Measurements from ENCODE around the gene KCNJ4.
"Not testable (repeated sequence)": the region's sequence is repeated elsewhere in the genome, so short reads cannot be mapped to it uniquely, and the experiment has no call there.

KCNJ4 gene

DNA sequence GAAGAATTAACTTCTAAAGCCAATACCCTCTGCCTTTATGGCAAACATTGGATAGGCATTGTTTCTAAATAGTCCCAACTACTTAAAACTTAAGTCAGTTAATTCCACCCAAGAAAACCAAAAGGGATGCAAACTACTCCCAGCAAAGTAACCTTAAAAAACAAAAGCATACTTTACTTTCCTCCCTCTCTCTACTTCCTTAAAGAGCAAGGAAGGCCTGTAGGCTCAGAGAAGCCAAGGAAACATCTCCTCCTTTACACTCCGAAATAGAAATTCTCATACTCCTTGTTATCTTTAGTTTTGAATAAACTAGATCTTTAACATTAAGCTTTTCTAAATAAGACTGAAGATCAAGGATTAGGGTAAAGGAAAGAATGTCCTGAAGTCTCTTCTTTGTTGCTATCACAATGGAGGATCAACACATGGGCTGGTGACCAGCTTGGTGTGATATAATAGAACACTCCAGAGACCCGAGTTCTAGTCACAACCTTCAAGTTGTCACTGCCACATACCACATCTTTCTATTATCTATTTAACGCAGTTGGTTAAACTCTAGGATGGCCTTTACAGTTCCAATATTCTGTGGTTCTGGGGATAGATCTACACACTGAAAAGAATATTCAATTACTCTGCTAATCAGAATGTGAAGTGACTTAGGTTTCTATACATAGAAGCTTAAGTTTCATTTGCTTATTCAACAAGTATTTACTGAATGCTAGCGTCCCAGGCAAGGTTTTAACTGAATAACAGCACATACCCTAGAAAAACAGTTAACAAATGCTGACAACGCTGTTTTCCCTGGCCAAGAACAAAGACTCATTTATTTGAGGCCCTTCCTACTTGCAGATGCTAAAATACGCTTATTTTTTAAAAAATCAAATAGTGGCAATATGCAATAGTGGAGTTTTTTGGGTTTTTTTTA, 66.2 kb downstream of the KCNJ4 start:
- not testable (repeated sequence) for H3K4me3 ChIP-seq (ENCODE audit: low read length)

DNA sequence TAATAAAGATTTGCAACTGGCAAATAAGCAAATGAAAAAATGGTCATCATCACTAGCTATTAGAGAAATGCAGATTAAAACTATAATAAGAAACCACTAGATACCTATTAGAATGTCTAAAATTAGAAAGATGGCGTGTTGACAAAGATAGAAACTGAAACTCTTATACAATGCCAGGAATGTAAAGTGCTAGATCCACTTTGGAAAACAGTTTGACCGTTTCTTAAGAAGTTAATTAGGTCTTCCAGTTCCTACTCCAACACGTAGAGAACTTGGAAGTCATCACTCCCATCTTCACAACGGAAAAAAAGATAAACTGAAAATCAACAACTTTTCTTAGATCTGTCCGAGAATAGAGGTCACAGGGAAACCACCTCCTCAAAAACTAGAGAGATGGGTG, 68.1 kb downstream of the KCNJ4 start:
- H3K4me3 ChIP-seq (ENCODE audit: low read length), result not testable (repeated sequence)

DNA sequence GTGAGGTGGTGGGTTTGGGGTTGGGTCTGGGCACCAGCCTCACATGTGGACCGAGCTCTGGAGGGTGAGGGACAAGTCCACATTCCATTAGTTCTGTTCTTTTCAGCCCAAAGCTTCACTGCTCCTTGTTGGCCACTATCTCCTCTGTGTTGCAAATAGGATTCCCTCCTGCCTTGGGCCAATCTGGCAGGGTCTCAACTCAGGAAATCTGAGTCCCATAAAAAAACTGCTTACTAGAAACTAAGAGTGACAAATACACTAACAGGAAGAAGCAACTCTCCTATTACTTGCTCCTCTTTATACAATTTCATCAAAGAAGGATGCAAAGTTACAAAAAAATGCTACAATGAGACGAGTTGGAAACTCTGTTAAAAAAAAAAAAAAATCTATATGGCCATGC, 71.6 kb downstream of the KCNJ4 start:
- no peak overlapping the region for H3K4me3 ChIP-seq (ENCODE audit: low read length)
- TF ChIP-seq ZNF274 (IDR thresholded peaks at IDR 0.05; ENCODE audit: low read depth, low read length), result no peak

DNA sequence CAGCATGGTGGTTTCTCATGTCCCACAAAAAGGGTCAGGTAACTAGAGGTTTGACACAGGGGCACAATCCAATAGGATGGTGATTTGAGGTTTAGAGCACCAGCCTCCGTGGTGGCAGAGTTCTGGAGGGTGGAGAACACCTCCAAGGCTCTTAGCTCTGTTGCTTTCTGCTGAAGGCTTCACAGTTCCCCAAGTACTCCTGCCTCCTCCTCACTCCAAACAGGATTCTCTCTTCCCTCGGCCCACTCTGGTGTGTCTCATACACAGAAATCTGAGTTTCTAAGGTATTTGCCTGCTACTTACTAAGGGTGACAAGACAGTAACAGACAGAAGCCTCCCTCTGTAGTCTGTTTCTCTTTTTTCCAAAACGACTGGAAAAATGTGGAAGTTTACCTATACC, 73.6 kb downstream of the KCNJ4 start:
- not testable (repeated sequence) for H3K4me3 ChIP-seq (ENCODE audit: low read length)
